ENCODE measurements around the gene MXD3.
"Not testable (repeated sequence)": the region's sequence is repeated elsewhere in the genome, so short reads cannot be mapped to it uniquely, and the experiment has no call there.

MXD3 gene, protein sequence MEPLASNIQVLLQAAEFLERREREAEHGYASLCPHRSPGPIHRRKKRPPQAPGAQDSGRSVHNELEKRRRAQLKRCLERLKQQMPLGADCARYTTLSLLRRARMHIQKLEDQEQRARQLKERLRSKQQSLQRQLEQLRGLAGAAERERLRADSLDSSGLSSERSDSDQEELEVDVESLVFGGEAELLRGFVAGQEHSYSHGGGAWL

DNA sequence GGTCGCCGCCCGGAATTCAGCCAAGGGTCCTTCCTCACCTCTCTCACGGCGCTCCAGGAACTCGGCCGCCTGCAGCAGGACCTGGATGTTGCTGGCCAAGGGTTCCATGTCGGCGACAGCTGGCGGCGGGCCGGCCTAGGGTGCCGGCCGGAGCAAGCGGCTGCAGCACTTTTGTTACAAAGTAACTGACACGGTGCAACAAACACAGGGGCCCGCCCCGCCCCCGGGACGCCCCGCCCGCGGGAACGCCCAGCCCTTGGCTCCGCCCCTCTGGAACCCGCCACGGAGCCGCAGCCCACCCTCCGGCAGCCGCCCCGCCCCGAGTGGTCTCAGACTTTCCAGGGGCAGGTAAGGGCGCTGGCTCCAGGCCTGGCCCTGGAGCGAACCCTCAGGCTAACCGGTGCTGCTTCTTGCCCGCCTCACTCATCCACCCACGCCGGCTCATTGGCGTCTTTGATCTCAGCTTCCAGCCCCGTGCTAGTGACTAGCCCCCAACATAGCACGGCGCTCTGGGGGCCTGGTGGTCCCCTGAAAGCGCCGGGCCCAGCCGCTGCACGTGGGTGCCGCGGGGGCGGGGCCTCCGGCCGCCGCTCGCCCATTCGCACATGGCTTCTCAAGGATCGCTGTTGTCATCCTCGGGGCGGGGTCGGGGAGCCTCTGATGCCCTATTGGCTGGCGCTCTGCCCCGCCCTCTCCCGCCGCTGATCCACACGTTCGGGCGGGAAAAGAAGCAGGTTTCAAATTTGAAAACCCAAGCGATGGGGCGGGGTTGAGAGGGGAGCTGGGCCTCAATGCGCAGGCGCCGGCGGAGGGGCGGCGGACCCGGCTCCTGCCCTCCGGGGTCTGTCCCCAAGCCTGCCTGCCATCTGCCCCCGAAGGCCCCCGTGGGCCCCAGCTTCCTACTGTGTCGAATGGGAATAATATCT is at the start of gene MXD3:
TSS of gene MXD3 (minus strand) at position 176 of the 926 bp plus-strand sequence. CDS start at position 108, 68 bp downstream.
- peak; percentile 84 to 92 (median 88) for DNase-seq (ENCODE audit: low read depth in 3 of 3)

DNA sequence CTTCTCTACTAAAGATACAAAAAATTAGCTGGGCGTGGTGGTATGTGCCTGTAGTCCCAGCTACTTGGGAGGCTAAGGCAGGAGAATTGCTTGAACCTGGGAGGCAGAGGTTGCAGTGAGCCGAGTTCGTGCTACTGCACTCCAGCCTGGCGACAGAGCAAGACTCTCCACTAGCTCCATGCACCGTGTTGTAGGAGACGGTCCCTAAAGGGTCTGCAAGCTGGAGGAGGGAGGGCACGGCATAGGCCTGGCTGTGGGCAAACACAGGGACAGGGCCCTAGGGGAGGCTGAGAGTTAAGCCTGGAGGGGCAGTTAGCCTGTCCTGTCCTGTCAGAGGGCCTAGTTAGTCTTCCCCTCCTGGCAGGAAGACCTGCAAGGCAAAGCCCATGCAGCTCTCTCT is 49.0 kb upstream of the MXD3 start:
- not testable (repeated sequence) for DNase-seq (ENCODE audit: low read depth in 3 of 3)

DNA sequence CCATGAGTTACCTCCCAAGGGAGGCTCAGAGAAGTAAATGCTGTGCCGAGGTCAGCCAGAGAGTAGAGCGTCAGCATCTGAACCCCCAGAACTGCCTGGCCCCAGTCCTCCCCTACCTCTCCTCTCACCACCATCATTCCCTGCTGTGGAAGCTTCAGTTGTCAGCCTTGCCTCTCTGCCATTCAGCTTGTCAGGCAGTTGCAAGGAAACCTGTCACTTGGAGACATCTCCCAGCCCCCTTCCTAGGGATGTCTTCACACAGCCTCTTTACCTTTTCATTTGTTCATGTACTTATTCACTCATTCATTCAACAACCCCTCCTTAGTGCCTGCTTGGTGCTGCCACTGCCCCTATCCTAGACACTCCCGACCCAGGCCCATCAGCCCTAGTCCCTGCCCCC is 48.2 kb upstream of the MXD3 start:
- no peak for DNase-seq (ENCODE audit: low read depth in 3 of 3)

DNA sequence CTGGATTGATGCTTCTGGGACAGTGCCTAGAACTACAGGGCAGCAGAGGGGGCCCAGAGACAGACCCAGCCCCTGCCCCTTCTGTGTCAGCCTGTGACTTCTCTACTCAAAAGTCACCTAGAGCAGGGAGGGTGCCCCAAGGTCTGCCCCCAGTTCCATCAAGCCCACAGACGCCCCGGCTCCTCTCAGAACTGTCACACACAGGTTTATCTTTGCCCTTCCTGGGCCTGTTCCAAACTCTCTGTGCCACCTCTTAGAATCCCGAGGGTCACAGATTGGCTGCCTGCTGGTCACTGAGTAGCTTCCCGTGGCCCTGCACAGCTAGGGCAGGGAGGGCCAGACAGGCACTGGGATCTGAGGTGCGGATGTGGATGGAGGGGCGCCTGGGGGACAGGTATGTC is 47.8 kb upstream of the MXD3 start:
- DNase-seq (ENCODE audit: low read depth in 3 of 3), result no peak

DNA sequence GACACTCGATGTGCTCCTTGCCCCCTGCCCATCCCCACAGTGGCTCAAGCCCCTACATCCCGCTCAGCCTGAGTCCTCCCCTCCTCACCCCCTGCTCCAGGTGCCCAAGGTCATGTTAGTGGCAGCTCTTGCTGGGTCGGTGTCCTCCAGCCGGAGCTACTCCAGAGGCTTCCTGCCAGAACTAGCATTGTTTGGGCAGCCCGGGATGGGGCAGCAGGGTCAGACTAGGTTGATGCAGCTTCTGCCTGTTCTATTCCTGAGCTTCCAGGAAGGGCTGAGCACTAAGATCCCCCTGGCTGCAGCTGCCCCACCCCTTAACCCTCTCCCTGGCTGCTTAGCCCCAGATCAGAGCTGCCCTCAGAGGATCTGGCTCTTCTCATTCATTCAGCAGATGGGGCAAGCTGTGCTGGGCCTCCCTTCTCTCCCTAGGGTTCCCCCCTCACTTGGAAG is 46.7 kb upstream of the MXD3 start:
- DNase-seq (ENCODE audit: low read depth in 3 of 3), result no peak

DNA sequence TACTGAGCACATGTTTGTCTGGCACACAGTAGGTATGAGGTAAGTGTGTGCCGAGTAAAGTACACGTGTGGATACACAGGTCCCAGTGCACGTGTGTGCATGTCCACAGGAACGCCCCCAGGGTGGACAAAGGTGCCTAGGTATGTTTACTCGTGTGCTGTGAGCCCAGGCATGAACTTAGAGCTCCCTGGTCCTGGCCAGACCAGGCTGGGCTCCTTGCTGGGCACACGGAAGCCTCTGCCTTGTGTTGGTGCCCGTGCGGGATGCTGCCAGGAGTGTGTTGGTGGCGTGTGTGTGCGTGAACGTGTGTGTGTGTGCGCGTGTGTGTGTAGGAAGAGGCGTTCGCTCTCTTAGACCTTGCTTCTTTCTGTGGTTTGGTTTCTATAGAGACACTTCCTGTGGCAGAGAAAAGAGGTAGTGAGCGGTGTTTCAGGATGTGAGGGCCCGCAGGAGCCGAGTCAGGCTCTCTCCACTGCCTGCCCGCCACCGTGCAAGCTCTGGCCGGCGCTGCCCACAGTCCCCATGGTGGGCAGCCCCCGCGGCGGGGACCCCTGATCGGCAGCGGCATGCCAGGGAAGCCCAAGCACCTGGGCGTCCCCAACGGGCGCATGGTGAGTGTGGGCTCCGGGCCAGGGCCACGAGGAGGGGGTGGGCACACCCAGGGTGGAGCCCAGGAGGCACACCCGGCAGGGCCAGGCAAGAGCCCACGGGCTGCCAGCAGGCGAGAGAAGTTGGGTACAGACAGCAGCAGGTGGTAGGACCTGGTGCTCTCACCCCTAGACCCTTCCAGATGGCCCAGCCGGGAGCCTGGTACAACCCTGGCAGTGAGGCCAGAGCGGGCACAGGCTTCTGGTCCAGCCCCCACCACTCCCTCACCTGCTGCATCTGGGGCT is 46.0 kb upstream of the MXD3 start, which contains the start of gene RGS14:
TSS of gene RGS14 (plus strand) at position 466 of the 893 bp plus-strand sequence. CDS start at position 567, 101 bp downstream.
- DNase-seq (ENCODE audit: low read depth in 3 of 3), result peak in 1 of 3 experiments; percentile 52

DNA sequence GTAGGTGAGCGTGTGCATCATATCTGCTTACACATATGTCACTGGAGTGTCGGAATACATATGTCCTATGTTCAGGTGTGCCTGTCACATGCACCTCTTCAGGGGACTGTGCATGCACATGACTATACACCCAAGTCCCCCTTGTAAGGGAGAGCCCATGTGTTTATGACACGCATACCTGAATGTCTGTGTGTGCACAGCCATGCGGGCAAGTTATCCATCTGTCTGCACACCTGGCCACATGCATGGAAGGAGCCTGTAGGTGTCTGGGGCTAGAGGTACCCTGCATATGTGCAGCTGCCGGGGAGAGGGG is 45.4 kb upstream of the MXD3 start:
- DNase-seq (ENCODE audit: low read depth in 3 of 3), result no peak

DNA sequence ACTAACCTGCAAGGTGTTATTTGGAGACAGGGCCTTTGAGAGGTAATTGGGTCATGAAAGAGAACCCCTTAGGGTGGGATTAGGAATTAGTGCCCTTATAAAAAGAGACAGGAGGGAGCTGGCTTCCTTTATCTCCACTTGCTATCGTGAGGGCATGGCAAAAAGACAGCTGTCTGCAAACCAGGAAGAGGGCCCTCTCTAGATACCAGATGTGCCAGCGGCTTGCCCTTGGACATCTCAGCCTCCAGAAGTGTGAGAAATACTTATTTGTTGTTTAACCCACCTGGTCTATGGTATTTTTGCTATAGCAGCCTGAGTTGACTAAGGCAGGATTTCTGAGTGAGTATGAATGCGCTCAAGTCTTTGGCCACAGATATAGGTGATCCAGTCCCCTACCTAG is 45.0 kb upstream of the MXD3 start:
- no peak for DNase-seq (ENCODE audit: low read depth in 3 of 3)

DNA sequence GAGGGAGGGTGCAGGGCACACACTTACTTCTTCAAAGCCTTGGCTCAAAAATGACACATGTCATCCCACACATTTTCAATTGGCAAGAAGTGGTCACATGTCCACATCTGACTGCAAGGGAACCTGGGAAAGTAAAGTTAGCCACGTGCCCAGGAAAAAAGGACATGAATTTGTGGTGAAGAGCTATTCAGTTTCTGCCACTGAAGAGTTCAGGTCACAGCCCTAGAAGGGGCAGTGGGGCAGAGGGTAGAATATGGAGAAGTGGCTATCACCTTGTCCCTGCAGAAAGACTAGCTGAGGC is 44.1 kb upstream of the MXD3 start:
- DNase-seq (ENCODE audit: low read depth in 3 of 3), result no peak

DNA sequence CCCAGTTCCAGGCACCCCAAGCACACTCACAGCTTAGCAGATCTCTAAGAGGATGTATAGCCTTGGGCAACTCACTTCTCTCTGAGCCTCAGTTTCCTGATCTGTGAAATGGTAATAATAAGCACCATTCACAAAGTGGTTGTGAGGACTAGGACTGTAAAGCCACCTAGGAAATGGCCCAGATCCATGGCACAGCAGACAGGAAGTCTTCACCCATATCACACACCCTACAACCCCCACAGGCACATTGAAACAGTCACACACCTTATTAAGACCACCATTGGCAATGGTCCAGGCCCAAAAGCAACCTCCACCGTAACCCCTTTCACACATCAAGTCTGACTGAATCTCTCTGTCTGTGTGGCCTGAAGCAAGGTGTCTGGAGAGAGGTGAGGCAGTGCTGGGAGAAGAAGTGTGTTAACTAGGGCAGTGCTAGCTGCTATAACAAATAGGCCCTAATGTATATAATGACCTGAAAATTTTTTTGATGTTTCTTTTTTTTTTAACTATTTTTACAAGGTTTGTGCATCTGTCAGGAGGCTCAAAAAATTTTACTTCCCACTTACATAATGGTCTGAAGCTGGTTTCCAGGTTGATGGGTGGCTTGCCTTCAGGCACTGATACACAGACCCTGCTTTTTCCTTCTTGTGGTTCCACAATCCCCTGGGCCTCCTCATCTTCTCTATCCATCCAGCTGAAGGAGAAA is 43.6 kb upstream of the MXD3 start:
- no peak for DNase-seq (ENCODE audit: low read depth in 3 of 3)

DNA sequence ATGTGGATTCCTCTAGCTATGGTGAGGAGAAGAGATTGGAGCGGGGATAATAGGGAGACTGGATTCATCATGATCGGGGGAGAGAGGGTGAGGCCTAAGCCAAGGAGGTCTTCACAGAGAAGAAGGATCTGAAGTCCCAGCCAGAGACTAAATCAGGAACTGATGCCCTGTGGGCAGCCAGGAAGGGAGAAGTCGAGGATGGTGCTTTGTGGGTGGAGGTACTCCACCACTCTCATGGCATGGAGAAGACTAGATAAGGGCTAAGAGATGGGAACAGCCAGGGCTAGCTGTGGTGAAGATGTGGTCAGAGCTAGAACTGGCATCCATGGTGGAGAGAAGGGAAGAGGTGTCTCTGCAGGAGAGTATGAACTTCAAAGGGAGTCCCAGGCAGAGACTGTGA is 43.0 kb upstream of the MXD3 start:
- no peak for DNase-seq (ENCODE audit: low read depth in 3 of 3)

DNA sequence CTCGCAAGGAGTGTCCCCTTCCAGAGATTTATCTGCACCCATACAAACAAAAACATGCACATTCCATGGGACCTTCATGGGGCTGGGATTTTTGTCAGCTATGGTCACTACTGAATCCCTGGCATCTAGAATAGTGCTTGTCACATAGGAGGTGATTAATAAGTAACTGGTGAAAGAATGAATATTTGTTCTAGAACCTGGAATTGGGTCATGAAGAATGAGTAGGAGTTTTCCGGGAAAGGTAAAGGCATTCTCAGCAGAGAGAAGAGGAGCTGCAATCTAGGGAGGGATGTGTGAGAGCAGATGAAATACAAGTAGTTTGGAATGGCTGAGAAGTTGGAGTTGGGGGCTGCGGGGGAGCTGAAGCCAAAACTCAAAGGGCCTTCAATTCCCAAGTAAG is 42.6 kb upstream of the MXD3 start:
- DNase-seq (ENCODE audit: low read depth in 3 of 3), result no peak

DNA sequence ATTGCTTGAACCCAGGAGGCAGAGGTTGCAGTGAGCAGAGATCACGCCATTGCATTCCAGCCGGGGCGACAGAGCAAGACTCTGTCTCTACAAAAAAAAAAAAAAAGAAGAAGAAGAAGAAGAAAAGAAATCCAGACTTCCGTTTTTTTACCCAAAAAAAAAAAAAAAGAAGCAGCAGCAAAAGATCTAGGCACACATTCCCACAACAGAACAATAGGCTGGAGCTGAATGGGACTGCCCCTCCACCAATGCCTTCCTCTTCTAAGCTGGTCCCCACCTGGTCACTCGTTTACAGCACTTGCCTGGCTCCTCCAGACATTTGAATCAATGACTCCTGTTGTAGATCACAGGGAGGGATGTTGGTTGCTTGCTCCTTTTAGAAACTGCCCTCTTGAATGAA is 41.4 kb upstream of the MXD3 start:
- no peak for DNase-seq (ENCODE audit: low read depth in 3 of 3)

DNA sequence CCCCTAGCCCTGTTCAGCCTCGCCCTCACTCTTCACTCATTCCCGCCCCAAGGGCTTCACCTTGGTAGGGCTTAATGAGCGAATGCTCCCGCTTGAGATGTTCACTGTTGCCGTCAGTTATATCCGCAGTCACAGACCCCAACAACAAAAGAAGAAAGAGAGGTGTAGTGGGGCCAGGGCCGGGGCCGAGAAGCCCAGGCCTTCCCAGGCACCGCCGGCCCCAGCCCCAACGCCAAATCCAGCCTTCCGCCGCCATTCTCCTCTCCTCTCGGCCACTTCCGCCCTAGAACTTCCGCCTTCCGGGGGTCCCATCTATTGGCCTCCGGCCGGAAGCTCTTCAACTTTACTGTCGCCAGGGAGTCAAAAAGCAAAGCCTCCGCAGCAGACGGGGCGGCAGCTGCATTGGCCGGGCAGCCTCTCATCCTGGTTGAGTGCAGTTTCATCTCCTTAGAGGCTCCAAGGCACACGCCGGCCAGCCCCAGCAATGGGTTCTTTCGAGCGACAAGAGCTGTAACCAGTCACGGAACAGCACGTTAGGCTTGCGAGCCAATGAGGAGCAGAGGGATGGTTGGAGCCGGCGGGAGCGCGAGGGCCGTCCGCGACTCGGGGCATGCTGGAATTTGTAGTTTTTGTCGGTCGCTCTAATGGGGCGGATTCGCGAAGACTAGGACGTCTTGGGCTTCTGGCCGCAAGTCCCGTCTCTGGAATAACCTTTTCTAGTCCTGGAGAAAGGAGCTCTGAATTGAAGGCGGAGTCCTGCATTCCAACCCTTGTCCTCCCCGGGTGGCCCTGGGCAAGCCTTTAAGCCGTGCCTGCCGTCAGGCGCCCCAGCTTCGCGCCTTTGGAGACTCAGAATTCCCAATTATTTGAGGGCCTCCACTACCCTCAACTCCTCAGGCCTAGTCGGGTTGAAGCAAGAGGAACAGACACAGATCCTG is 40.0 kb upstream of the MXD3 start, which contains the start of gene LMAN2:
TSS of gene LMAN2 (minus strand) at position 277 of the 938 bp plus-strand sequence. CDS start at position 256, 21 bp downstream.
- peak; percentile 76 to 83 (median 83) for DNase-seq (ENCODE audit: low read depth in 3 of 3)

DNA sequence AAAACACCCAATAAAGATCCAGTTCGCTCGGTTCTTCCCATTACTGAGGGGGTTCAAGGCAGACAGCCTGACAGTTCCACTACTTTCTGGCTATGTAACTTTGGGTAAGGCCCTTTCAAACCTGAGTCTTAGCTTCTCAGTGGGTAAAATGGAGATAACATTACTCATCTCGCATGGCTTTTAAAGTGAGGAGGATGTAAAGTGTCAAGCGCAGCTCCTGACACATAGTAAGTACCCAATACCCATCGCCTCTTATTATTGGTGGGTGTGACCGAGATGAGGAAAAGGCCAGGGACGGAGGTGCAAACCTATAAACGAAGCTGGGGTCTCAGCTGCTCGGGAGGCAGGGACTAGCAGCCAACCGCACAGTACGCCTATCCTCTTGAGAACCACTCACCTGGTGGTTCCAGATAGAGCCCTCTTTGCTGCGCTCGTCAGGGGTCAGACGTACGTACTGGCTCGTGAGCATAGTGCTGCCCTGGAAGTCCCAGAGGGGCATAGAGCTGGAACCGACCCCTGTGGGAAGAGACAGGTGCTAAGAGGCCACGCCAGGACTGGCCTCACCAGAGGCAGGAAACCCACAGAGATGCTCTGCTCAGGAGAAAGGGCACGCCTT is 39.2 kb upstream of the MXD3 start:
- DNase-seq (ENCODE audit: low read depth in 3 of 3), result no peak

DNA sequence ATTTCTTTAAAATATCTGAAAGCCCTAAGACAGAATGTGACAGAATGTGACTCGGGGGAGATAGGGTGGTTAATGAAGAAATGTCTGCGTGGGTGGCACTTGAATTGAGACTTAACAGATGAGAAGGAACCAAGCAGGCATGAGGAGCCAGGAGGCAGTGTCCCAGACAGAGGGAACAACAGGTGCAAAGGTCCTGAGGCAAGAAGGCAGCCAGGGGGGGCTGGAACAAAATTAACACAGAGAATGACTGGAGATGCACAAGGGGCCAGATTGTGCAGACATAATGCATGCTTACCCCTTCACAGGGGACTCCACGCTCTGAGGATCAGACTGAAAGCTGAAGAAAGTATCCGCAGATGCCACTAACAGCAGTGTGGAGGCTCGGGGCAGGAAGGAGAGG is 38.1 kb upstream of the MXD3 start:
- no peak for DNase-seq (ENCODE audit: low read depth in 3 of 3)

DNA sequence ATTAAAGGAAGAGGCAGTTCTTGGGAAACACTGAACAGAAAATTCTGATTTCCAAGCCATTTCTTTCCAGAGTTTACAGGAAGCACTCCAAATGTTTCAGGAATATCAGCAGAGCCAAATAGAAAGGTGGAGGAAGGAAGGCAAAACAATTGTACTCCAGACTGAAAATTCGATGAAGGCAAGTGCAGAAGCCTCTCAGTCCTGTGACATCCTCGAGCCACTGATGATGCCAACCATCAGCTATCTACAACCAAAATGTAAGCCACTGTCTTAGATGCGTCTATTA is 37.6 kb upstream of the MXD3 start:
- no peak for DNase-seq (ENCODE audit: low read depth in 3 of 3)

DNA sequence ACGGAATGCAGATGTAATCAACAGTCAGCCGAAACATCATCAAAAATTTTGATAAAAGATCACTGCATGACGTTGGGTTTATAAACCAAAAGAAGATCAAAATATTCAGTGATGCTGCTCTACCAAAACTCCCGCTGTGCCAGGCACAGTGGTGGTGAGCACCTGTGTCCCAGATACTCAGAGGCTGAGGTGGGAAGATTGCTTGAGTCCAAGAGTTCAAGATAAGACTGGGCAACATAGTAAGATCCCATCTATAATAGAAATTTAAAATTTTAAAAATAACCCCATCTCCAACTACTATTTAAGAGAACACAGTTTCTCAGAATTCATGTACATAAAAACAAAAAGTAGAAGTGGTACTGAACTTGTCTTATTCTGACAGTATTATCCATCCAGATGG is 36.0 kb upstream of the MXD3 start:
- DNase-seq (ENCODE audit: low read depth in 3 of 3), result no peak

DNA sequence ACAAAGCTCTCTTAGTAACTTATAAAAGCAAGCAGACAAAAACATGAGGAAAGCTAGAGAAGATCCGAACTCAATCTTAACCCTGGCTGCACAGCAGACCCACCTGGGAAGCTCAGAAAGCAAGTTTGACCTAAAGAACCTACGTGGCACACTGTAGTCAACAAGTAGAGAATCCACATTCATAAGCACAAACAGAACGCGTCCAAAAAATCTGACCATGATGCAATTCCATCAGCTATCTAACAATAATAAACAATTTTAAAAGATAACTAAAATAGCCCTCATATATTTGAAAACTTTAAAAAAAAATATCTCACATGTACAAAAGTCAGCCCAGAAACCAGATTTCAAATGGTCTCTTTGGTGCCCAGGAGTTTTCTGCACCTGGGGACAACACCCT is 35.1 kb upstream of the MXD3 start:
- no peak for DNase-seq (ENCODE audit: low read depth in 3 of 3)

DNA sequence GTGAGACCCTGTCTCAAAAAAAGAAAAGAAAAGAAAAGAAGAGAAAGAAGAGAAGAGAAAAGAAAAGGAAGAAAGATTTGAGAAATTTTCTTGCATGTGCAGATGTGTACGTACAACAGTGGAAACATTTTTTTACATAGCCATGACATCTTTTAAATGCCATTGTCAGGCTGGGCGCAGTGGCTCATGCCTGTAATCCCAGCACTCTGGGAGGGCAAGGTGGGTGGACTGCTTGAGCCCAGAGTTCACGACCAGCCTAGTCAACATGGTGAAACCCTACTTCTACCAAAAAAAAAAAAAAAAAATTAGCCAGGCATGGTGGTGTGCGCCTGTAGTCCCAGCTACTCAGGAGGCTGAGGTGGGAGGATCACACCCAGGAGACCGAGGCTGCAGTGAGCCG is 33.2 kb upstream of the MXD3 start:
- no peak for DNase-seq (ENCODE audit: low read depth in 3 of 3)
